HUES48 (cell line): ENCODE measurements around the gene MGAT5.
"Not testable (repeated sequence)": the region's sequence is repeated elsewhere in the genome, so short reads cannot be mapped to it uniquely, and the experiment has no call there.

Source experiments
- H3K27ac ChIP-seq: one replicate; pipeline ENCODE4 v1.7.0; 2013; ENCODE audit warnings: low read depth, low read length, inconsistent platforms
- H3K27me3 ChIP-seq: 2 replicates; pipeline ENCODE4 v1.6.1; 2013; ENCODE audit warnings: mild to moderate bottlenecking, low read length; ENCODE audit not compliant: control insufficient read depth, insufficient read depth
- H3K36me3 ChIP-seq: 2 replicates; pipeline ENCODE4 v1.6.1; 2013; ENCODE audit warnings: low read length; ENCODE audit not compliant: control insufficient read depth, insufficient read depth
- H3K4me1 ChIP-seq: 2 replicates; pipeline ENCODE4 v1.6.1; 2013; ENCODE audit warnings: mild to moderate bottlenecking, low read length; ENCODE audit not compliant: control insufficient read depth, insufficient read depth
- H3K4me3 ChIP-seq: 2 replicates; pipeline ENCODE4 v1.5.1; 2013; ENCODE audit warnings: mild to moderate bottlenecking, low read depth, low read length
- H3K9ac ChIP-seq: 2 replicates; pipeline ENCODE4 v1.6.1; 2013; ENCODE audit warnings: mild to moderate bottlenecking, low read depth, low read length, moderate library complexity
- H3K9me3 ChIP-seq: 2 replicates; pipeline ENCODE4 v1.6.1; 2013; ENCODE audit warnings: low read length; ENCODE audit not compliant: control insufficient read depth, insufficient read depth

MGAT5 gene

DNA sequence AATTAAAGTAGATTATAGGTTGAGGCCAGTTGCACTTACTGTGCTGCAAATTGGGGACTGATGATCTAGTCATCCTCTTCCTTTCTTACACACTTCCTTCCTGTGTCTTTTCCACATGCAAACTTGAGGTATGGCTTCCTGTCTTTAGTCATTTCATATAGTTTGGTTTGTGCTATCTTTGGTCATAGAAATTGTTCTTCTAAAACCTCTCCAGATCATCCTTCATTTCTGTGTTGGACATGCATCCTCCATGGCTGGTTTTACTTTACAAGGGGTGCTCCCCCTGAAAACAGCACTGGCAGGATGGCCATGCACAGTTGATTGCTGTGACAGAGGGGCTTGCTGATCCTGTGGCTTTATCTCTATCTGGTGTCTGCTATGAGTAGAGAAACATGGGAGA, 36.5 kb downstream of the MGAT5 start:
- Histone ChIP-seq H3K36me3 (no peaks in the 10 kb centered on the region), H3K4me3 (no peak overlapping the region), H3K9ac (no peak overlapping the region), H3K9me3 (no peaks in the 10 kb centered on the region), H3K4me1 (no peaks in the 10 kb centered on the region), H3K27ac (no peak overlapping the region), H3K27me3 (no peaks in the 10 kb centered on the region)

DNA sequence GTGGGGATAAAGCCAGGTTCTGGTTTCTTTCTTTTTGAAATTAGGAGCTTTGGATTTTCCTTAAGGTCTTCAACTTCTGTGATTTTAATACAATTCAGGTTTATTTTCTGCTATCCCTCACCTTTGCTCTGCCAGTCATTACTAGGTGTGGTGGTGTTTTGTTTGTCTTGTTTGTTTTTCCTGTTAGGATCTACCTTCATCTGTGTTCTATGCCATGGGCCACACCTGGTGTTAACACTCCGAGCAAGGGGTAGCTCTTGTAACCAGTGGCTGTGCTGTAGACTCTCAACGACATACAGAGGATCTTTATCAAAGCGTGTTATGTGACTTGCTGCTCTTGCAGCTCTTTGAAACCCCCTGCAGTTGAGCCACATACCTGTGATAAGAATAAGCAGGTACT, 38.6 kb downstream of the MGAT5 start:
- no peaks in the 10 kb centered on the region for H3K9me3 ChIP-seq
- H3K27me3 ChIP-seq = no peaks in the 10 kb centered on the region
- no peaks in the 10 kb centered on the region for H3K4me1 ChIP-seq
- no peaks in the 10 kb centered on the region for H3K36me3 ChIP-seq
- no peak overlapping the region for H3K9ac ChIP-seq
- no peak overlapping the region for H3K27ac ChIP-seq
- no peak overlapping the region for H3K4me3 ChIP-seq

DNA sequence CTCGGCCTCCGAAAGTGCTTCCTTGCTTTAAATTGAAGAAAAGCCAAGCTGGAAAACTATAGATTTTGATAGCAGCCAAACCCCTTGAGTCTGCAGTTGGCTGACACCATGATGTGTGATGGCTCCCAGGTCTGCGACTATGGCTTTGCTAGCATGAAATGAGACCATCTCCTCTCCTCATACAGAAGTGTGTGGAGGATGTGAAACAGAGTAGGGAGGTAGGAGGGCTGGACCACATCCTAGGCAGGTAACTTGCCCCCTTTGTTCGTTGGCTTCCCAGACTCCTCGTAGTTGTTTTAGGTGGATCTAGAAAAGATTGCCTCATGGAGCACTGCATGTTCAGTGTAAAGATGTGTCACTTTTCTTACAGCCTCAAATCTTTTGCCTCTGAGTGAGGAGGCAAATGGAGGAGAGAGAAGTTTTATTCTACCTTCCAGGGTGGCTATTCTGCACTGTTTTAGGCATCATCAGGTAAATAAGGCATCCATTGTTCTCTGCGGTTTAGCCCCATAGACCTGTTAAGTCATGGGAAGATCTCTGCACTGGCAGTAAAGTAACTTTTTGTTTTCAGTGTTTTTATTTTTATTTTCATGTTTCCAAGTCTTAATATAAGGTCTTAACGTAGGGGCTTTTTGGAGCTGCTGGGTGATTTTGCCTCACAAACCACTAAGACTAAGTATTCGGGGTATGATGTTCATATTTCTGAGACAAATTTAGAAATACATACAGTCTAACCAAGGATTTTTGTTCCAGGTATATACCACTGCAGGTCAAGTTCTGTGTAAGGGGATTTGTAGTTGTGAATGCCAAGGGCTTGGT, 40.1 kb downstream of the MGAT5 start:
- no peak overlapping the region for H3K9ac ChIP-seq
- H3K9me3 ChIP-seq = no peaks in the 10 kb centered on the region
- H3K27me3 ChIP-seq = no peaks in the 10 kb centered on the region
- no peak overlapping the region for H3K4me3 ChIP-seq
- H3K36me3 ChIP-seq = no peaks in the 10 kb centered on the region
- no peaks in the 10 kb centered on the region for H3K4me1 ChIP-seq
- no peak overlapping the region for H3K27ac ChIP-seq

DNA sequence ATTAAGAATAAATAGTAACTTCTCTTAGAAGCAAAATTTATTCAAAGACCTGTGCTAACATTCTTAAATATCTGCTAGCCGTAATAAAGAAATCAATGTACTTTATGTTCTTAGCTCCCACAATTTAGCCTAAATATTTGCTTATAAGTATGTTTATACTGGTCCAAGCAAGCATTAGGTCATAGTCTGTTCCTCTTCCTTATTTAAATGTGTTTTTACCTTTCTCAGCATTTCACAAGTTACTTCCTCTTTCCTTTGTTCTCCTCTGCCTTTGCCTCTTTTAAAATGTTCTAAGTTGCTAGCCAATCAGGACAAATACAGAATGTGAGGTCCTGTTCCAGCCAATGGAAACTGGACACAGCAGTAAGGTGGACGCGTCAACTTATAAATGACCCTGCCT, 40.7 kb downstream of the MGAT5 start:
- not testable (repeated sequence) for H3K9me3 ChIP-seq, H3K27ac ChIP-seq, H3K9ac ChIP-seq, H3K4me3 ChIP-seq, H3K4me1 ChIP-seq, H3K36me3 ChIP-seq, H3K27me3 ChIP-seq

DNA sequence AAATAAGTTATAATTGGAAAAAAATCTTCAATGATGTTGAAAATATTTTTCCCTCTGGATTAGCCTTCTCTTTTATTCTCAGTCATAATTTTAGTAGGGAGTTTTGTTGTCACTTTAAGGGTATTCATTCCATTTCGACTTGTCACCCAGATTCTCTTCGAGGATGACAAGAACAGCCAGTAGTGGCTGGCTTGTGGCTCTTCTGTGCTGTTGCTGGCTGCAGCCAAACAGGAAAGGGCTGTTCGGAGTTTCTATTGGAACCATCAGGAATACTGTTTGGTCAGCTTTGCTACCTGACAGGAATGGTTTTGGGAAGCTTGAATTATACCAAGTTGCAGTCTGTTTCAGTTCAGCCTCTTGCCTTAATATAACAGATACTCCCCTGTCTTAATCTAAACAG, 41.6 kb downstream of the MGAT5 start:
- no peaks in the 10 kb centered on the region for H3K4me1 ChIP-seq
- H3K36me3 ChIP-seq = no peaks in the 10 kb centered on the region
- no peak overlapping the region for H3K4me3 ChIP-seq
- no peaks in the 10 kb centered on the region for H3K27me3 ChIP-seq
- H3K9me3 ChIP-seq = no peaks in the 10 kb centered on the region
- H3K9ac ChIP-seq = no peak overlapping the region
- H3K27ac ChIP-seq = no peak overlapping the region

DNA sequence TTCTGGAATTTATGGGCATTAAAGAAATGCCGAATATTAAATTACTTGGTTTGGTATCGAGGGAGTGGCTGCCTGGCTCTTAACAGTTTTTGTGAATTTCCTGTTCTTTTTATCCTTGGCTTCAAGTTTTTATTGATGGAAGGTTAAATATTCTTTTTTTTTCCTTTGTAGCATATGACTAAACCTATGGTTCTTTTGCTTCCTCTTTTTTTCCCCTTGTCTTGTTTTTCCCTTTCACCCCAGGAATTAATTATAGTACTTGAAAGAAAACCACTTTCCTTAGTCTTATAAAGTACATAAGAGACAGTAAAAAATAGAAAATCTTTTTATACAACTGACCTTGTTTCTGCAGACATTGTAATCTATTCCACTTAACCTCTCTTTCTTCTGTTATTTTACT, 42.4 kb downstream of the MGAT5 start:
- no peaks in the 10 kb centered on the region for H3K36me3 ChIP-seq
- no peak overlapping the region for H3K27ac ChIP-seq
- H3K9me3 ChIP-seq = no peaks in the 10 kb centered on the region
- H3K4me3 ChIP-seq = no peak overlapping the region
- H3K9ac ChIP-seq = no peak overlapping the region
- no peaks in the 10 kb centered on the region for H3K27me3 ChIP-seq
- no peaks in the 10 kb centered on the region for H3K4me1 ChIP-seq

DNA sequence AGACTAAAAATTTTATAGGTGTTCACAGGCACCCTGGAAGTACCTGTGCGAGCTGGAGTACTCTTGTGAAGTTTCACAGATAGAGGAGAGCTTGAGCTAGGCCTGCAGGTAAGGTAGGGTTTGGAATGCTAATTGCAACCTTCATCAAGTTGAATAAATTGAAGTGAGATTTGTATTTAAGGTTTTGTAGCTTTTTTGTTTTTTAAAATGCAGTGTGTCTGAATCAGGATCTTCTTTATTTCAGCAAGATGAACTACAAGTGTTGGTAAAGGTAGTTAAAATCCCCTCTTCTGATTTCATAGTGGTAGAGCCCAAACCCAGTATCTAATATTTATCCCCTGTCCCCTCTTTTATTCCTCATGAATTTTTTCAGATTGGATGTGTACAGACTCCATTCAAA, 45.5 kb downstream of the MGAT5 start:
- no peak overlapping the region for H3K27ac ChIP-seq
- no peaks in the 10 kb centered on the region for H3K9me3 ChIP-seq
- H3K4me1 ChIP-seq = peaks cover 10% of the 10 kb centered on the region
- no peak overlapping the region for H3K9ac ChIP-seq
- no peaks in the 10 kb centered on the region for H3K27me3 ChIP-seq
- no peak overlapping the region for H3K4me3 ChIP-seq
- H3K36me3 ChIP-seq = no peaks in the 10 kb centered on the region

DNA sequence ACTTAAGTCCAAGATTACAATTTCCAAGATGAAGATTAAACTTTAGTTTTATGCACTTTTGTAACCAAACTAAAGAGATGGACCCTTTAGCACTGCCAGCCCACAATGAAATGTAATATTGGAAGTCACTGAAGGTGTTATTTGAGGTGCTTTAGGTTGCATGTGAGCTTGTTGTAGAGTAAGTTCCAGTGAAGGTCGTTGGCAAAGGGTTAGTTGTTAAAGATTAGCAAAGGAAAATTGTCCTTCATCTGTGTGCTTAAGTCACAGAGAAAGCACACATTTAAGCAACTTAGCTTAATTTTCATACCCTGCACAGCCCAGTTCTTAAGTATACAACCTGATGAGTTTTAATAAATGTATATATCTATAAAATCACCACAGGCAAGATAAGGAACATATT, 46.7 kb downstream of the MGAT5 start:
- no peak overlapping the region for H3K4me3 ChIP-seq

DNA sequence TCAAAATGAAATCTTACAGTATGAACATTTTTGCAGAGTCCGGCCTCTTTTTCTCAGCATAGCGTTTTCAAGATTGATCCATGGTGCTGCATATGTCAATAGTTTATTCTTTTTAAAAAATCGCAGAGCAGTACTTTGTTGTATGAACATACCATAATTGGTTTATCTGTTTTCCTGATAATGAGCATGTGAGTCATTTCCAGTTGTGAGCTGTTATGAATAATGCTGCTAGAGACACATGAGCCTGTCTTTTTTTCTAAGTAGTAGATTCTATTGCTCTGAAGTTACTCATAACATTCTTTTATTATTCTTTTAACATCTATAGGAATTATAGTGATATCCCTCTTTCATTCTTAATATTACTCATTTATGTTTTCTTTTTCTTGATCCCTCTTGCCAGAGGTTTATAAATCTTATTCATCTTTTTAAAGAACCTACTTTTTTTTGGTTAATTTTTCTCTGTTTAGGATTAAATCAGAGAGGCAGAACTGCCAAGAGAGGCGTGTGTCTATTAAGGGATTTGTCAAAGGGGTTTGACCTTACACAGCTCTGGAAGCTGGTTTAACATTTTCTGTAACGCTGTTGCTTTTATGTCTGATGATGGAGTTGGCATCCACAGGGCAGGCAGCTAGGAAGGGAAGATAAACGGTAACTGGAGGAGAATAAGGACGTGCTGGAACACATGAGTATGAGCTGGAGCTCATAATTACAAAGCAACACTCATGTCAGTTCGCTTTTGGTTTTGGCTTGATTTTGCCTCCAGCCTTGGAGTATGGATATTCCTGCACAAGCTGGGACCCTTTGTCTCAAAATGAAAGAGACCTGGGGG, 47.4 kb downstream of the MGAT5 start:
- H3K9ac ChIP-seq = no peak overlapping the region
- no peak overlapping the region for H3K27ac ChIP-seq
- H3K9me3 ChIP-seq = no peaks in the 10 kb centered on the region
- no peaks in the 10 kb centered on the region for H3K27me3 ChIP-seq
- H3K4me1 ChIP-seq = peaks cover 14% of the 10 kb centered on the region
- no peaks in the 10 kb centered on the region for H3K36me3 ChIP-seq
- no peak overlapping the region for H3K4me3 ChIP-seq

More for the DNA sequence above, 46.7 kb downstream of the MGAT5 start:
- Histone ChIP-seq H3K27me3 (no peaks in the 10 kb centered on the region), H3K9me3 (no peaks in the 10 kb centered on the region), H3K36me3 (no peaks in the 10 kb centered on the region), H3K4me1 (peaks cover 14% of the 10 kb centered on the region), H3K27ac (no peak overlapping the region), H3K9ac (no peak overlapping the region)

DNA sequence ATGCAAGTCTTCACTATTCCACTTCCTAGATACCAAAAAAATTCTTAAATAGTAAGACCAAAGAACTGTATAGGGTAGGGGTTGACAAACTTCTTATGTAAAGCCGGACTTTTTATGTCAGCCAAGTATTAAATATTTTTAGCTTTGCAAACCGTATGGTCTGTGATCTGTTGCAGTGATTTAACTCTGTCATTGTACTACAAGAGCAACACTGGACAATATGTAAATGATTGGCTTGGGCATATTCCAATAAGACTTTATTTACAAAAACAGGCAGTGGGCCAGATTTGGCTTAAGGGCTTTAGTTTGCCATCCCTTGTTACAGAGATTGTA, 48.0 kb downstream of the MGAT5 start:
- Histone ChIP-seq H3K9ac (no peak overlapping the region), H3K27ac (no peak overlapping the region), H3K9me3 (no peaks in the 10 kb centered on the region), H3K4me1 (peaks cover 20% of the 10 kb centered on the region), H3K4me3 (no peak overlapping the region), H3K27me3 (no peaks in the 10 kb centered on the region), H3K36me3 (no peaks in the 10 kb centered on the region)

DNA sequence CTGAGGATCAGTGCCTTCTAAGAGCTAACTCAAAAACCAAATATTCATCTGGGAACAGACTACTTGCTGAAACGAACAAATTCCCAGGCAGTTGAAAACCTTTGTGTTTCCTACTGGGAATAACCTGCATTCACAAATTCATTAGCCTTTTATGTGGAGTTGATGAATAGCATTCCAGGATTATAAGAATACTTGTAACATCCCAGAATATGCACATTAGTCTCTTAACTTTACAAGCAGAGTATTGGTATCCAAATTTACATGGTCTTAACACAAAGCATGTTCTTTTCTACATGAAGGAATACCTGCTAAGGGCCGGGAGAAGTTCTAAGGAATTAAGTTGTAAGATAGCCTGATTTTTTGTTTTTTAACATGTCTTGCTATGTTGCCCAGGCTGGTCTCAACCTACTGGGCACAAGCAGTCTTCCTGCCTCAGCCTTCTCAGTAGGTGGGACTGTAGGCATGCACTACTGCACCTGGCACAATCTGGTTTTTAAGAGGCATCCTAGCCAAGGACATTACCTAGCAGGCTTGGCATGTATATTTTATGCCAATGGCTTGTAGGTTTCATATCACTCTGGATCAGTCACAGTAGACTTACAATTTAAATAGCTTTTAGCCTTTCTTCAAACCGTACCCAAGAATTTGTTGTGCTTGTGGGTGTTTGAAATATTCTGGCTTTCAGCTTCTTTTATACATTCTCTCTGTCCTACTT, 50.7 kb downstream of the MGAT5 start:
- H3K27me3 ChIP-seq = no peaks in the 10 kb centered on the region
- H3K9ac ChIP-seq = no peak overlapping the region
- no peak overlapping the region for H3K27ac ChIP-seq
- H3K36me3 ChIP-seq = no peaks in the 10 kb centered on the region
- peaks cover 26% of the 10 kb centered on the region for H3K4me1 ChIP-seq
- H3K4me3 ChIP-seq = no peak overlapping the region
- H3K9me3 ChIP-seq = no peaks in the 10 kb centered on the region
